ENCODE data around the gene AKAP4.

DNA sequence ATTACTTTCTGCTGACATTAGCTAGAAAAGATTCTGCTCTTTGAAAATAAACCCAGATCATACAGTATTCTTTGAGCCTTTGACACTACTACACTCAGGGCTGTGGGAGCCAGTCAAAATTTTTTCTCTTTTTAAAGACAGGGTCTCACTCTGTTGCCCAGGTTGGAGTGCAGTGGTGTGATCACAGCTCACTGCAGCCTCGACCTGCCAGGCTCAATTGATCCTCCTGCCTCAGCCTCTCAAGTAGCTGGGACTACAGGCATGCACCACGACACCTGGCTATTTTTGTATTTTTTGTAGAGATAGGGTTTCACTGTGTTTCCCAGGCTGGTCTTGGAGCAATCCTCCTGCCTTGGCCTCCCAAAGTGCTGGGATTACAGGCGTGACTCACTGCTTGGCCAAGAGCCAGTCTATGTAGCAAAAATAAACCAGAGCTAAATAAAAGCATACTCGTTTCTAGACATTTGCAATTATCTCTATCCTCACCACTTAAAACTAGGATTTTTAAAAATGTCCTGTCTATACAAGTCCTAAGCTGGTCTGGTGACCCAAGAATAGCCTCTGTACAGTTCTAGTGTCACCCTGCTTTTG lies 43.2 kb downstream of the AKAP4 start:
- TF ChIP-seq POLR2AphosphoS5 (IDR thresholded peaks at IDR 0.05) = no peak
- TF ChIP-seq POLR2A (IDR thresholded peaks at IDR 0.05) = no peak

All from prostate gland (tissue), 1 donor.